ENCODE data around the gene HOXB6. TPM values are rescaled to one million over a fixed set of nuclear protein-coding genes. Genes with fewer than 3 reads are reported as not detected.
A peak's percentile ranks its signal among the peaks of the same experiment; 100 is the strongest.

Gene HOXB6
- total RNA-seq, 2 donors from 2014 or later, result 0.16 TPM; not detected in 1

GRCh38 chr17:48615963-48616716, 11.4 kb upstream of the HOXB6 start:
- ATAC-seq (no peak), DNase-seq (ENCODE audit: low spot score in 2 of 2) (no peak)
- H3K27ac Mint-ChIP-seq, result no peak overlapping the region
- H3K36me3 Mint-ChIP-seq, result peaks cover 0 to 10% of the 10 kb centered on the region in 2 donors
- H3K9me3 Mint-ChIP-seq, result no peaks in the 10 kb centered on the region

GRCh38 chr17:48615047-48615962, 10.5 kb upstream of the HOXB6 start, which contains the start of gene HOXB8:
Gene HOXB8 (minus strand): TSS chr17:48615292. CDS start chr17:48614704, 588 bp downstream.
- no peak for ATAC-seq
- Mint-ChIP-seq H3K27ac (no peak within 1 kb of the TSS), H3K36me3 (peaks cover 0 to 15% of the 10 kb centered on the region in 2 donors), H3K9me3 (no peaks in the 10 kb centered on the region)
- DNase-seq (ENCODE audit: low spot score in 2 of 2), result no peak

DNA sequence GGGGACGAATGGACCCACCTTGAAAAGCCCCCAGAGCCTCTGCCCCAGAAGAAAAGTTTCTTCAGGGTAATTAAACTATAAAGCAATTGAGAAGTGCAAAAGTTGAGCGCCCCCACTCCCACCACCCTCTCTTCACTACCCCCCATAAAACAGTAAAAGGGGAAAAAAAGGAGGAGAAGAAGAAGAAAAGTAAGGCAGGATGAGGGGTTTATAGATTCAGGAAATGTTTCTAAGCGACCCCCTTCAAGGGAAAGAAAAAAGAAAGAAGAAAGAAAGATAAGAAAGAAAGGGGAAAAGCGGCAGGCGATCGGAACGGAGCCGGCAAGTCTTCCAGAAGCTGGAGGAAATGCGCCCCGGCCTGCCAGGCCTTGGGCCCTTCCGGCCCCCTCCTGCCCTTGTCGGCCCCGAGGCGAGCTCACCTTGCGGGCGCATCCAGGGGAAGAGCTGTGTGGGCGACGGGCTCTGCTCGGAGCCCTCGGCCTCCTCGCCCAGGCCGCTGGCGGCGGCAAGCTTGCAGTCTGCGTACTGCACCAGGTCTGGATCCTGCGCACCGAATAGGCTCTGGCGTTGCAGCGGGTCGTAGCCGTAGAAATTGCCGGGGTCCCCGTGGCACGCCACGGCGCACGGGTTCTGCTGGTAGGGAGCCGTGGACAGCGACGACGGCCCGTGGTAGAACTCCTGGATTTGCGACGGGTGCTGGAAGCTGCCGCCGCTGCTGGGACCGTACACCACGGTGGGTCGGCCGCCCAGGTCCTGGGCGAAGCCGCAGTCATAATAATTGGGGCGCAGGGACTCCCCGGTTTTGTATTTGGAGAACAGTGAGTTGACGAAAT, 9.3 kb upstream of the HOXB6 start:
- ATAC-seq (peak in 1 of 2 donors; percentile 23), DNase-seq (ENCODE audit: low spot score in 2 of 2) (no peak)
- Mint-ChIP-seq H3K36me3 (peaks cover 0 to 15% of the 10 kb centered on the region in 2 donors), H3K27ac (no peak overlapping the region), H3K9me3 (no peaks in the 10 kb centered on the region)

GRCh38 chr17:48612854-48613691, 8.3 kb upstream of the HOXB6 start:
- H3K36me3 Mint-ChIP-seq, result peaks cover 0 to 15% of the 10 kb centered on the region in 2 donors
- peak overlapping the region in 1 of 2 donors; percentile 22 for H3K27ac Mint-ChIP-seq
- peak; percentile 21 to 64 for ATAC-seq
- H3K9me3 Mint-ChIP-seq, result no peaks in the 10 kb centered on the region
- no peak for DNase-seq (ENCODE audit: low spot score in 2 of 2)

DNA sequence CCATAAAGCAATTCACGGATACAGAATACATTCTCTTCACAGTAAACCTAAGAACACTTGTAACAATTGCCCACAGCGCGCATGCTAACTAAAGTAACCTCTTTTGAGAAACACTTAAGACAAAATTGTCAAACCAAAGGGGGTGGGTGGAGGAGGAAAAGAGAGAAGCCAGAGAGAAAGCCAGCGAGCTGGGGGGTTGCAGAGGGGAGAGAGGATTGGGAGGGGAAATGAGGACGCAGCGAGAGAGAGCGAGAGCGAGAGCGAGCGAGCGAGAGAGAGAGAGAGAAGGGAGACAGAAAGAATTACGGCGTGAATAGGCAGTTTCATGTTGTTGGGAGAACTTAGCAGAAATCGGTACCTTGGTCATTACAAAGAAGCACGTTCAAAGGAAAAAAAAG, 7.7 kb upstream of the HOXB6 start:
- ATAC-seq, result peak in 1 of 2 donors; percentile 8
- H3K27ac Mint-ChIP-seq, result peak overlapping the region in 1 of 2 donors; percentile 22

DNA sequence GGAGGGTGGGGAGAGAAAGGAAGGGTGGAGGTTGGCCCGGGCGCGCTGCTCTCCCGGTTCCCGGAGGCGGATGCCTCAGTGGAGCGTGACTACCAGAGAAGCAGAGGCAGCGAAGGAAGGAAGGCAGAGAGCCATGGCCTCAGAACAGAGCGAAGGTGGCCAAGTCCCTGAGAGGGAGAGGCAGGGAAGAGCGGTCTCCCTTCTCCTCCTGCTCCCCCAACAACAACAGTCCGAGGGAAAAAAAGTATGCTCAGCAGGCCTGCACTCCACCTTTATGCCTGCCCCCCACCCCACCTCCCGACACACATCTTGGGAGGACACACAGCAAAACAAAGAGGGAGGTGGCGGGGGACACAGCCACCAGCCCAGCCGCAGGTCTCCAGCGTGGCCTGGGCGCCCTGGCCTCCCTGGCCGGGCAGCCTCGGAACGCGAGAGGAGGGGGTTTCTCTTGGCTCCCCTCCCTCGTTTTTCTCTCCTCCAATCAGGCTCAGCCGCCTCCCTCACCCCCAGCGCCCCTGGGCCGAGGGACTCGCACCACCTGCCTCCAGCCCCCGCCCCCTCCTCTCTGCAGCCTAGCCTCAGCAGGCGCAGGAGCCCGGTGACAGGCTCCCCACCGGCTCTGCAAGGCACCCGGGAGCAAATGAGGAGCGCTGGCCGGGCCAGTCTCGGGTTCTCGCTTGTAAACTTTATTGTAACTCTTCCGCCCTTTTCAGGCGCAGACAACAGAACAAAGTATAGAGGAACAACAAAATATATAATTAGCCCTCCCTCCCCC, 7.1 kb upstream of the HOXB6 start:
- DNase-seq (ENCODE audit: low spot score in 2 of 2), result no peak
- peaks cover 0 to 12% of the 10 kb centered on the region in 2 donors for H3K36me3 Mint-ChIP-seq
- no peak overlapping the region for H3K27ac Mint-ChIP-seq
- no peaks in the 10 kb centered on the region for H3K9me3 Mint-ChIP-seq
- peak in 1 of 2 donors; percentile 27 for ATAC-seq

More for the DNA sequence above, 7.7 kb upstream of the HOXB6 start:
- H3K9me3 Mint-ChIP-seq, result no peaks in the 10 kb centered on the region
- peaks cover 0 to 15% of the 10 kb centered on the region in 2 donors for H3K36me3 Mint-ChIP-seq
- DNase-seq (ENCODE audit: low spot score in 2 of 2), result no peak

DNA sequence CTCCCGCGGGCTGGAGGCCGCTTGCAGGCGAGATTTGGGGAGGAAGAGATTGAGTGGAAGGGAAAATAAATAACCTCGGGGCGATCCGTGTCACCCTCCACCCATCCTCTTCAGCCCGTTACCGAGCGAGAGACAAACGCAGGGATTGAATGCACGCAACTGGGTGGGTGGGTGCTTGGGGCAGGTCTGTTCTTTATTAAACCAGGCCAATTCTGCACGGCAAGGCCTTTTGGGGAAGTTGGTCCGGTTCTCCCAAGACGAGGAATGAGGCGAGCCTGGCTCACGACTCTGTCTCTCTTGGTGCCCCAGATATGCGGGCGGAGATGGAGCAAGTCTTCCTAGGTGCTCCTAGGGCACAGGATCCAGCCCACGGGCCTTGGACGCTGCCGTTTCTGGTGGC, 6.4 kb upstream of the HOXB6 start:
- ATAC-seq (peak; percentile 2 to 7), DNase-seq (ENCODE audit: low spot score in 2 of 2) (no peak)
- no peaks in the 10 kb centered on the region for H3K9me3 Mint-ChIP-seq
- H3K27ac Mint-ChIP-seq, result peak overlapping the region; percentile 4 to 44
- peaks cover 0 to 8% of the 10 kb centered on the region in 2 donors for H3K36me3 Mint-ChIP-seq

DNA sequence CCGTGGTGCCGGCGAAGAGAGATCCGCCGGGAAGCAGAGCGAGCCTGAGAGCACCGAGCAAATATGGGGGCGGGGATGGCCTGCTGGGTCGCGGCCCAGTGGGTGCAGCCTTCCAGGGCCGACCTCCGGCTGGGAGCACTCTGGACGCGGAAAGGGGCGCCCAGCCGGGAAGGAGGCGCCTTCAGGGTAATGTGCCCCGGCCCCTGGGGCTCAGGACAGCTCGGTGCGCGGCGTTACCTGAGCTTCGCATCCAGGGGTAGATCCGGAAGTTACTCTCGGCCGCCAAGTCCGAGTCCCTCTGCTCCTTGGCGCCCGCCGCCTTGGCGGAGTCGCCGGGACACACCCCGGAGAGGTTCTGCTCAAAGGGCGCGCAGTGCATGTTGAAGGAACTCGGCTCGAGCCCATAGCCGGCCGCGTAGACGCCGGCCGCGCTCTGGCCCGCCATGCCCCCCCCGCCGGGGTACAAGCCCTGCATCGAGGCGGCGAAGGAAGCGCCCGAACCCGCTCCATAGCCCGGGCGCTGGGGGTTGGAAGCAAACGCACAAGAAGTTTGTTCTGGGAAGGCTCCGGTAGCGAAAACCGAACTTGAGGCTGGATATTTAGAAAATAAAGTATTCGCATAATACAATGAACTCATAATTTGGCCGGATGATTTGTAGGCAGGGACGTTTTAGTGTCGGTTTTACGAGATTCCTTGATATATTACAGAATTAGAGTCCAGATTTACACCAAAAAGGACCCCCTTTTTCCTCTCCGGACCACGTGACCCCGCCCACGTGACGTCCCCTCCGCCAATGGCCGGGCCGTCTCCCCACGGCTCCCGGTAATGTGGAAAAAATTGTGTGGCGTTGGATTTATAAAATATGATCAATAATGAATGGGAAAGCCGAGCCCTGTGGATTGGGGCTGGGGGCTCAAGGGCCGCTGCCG, 5.8 kb upstream of the HOXB6 start, which contains the start of gene HOXB7:
Gene HOXB7, minus strand, starts transcription at position 736 of the 930 bp plus-strand sequence. Its CDS starts 99 bp downstream, at position 637.
- peak; percentile 42 to 60 for ATAC-seq
- DNase-seq (ENCODE audit: low spot score in 2 of 2), result peak in 1 of 2 donors; percentile 71
- H3K36me3 Mint-ChIP-seq, result peaks cover 0 to 8% of the 10 kb centered on the region in 2 donors
- peak within 1 kb of the TSS; percentile 4 to 44 for H3K27ac Mint-ChIP-seq
- no peaks in the 10 kb centered on the region for H3K9me3 Mint-ChIP-seq

DNA sequence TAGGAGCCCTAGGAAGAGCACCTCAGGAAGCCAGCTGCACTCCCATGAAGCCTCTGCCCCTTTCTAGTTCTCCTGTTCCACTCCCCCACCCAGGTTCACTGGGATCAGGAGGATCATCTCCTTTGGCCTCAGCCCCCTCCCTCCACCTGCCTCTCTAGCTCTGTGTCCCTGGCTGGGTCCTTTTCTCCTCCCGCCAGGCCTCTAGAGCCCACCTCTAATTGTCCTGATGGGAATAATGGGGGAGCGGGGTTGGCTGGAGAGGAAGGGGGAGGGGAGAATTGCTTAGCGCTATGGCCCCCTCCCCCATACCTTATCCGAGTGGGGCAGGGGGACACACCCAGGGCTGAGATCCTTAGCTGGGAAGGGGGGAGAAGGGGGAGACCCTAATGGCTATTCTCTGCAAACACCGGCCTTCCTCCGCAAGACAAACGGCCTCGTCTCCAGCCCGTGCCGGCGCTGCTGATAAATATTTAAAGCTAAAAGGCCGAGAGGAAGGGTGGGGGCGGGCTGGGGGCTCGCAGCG, 5.0 kb upstream of the HOXB6 start:
- Mint-ChIP-seq H3K36me3 (peaks cover 0 to 8% of the 10 kb centered on the region in 2 donors), H3K27ac (no peak overlapping the region), H3K9me3 (no peaks in the 10 kb centered on the region)
- no peak for ATAC-seq
- DNase-seq (ENCODE audit: low spot score in 2 of 2), result no peak

- DNase-seq (ENCODE audit: low spot score in 2 of 2), result no peak
- ATAC-seq, result no peak
- no peaks in the 10 kb centered on the region for H3K9me3 Mint-ChIP-seq
- peaks cover 0 to 8% of the 10 kb centered on the region in 2 donors for H3K36me3 Mint-ChIP-seq
- H3K27ac Mint-ChIP-seq, result no peak overlapping the region
Measured at GRCh38 chr17:48609033-48609432, 4.2 kb upstream of the HOXB6 start.

DNA sequence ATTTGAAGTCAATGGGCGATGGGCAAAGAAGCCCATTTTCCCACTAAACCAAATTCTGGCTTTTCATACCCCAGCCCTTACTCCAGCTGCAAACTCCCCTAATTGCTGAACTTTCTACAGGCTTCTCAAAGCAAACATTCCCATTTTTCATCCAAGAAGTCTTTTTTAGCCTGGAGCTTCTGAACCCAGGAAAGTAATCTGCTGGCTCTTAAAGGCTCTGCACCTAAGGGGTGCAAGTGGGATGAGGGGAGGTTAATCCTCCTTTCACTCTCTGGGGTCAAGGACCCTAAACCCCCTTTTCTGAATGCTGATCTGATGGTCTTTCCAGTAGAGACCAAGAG, 3.7 kb upstream of the HOXB6 start:
- Mint-ChIP-seq H3K36me3 (peaks cover 0 to 8% of the 10 kb centered on the region in 2 donors), H3K9me3 (no peaks in the 10 kb centered on the region), H3K27ac (no peak overlapping the region)
- no peak for ATAC-seq
- no peak for DNase-seq (ENCODE audit: low spot score in 2 of 2)

- Mint-ChIP-seq H3K36me3 (peaks cover 0 to 8% of the 10 kb centered on the region in 2 donors), H3K9me3 (no peaks in the 10 kb centered on the region), H3K27ac (no peak overlapping the region)
- DNase-seq (ENCODE audit: low spot score in 2 of 2) (no peak), ATAC-seq (no peak)
Measured at GRCh38 chr17:48606892-48607614, 2.3 kb upstream of the HOXB6 start.
